Psoas muscle (tissue), 8 donors: ENCODE results near the gene KCNJ4. TPM values are rescaled to one million over a fixed set of nuclear protein-coding genes. Genes with fewer than 3 reads are reported as not detected.
A peak's percentile ranks its signal among the peaks of the same experiment; 100 is the strongest.

Source experiments
- ATAC-seq, 4 donors: fragments of 200-7000 bp; cut with Tn5 transposase; one replicate each; pipeline ENCODE4 v1.9.1; 2020; ENCODE audit warnings: moderate library complexity in 3 of 4, mild to moderate bottlenecking in 2 of 4
- DNase-seq, 2 donors: peaks; one replicate each; pipeline ENCODE4 v3.0.0-alpha.2; 2020
- H3K27ac ChIP-seq: fragments of 200-600 bp; one replicate; pipeline ENCODE4 v1.8.0; 2022
- H3K27me3 ChIP-seq, 3 donors: fragments of 200-600 bp in 1 of 3; one replicate each; pipeline versions ENCODE4 v1.6.1 to v1.8.0; 2013 to 2022; ENCODE audit warnings: low read length in 2 of 3, mild to moderate bottlenecking in 2 of 3, moderate library complexity in 1 of 3; ENCODE audit not compliant: insufficient read depth in 3 of 3
- H3K36me3 ChIP-seq, 2 donors: fragments of 200-600 bp in 1 of 2; one replicate each; pipeline versions ENCODE4 v1.6.1 to v1.8.0; 2013 to 2022; ENCODE audit warnings: low read depth in 1 of 2, mild to moderate bottlenecking in 1 of 2, moderate library complexity in 1 of 2; ENCODE audit not compliant: insufficient read depth in 1 of 2
- H3K4me1 ChIP-seq: fragments of 200-600 bp; one replicate; pipeline ENCODE4 v1.8.0; 2022
- H3K4me3 ChIP-seq: fragments of 200-600 bp; one replicate; pipeline ENCODE4 v1.8.0; 2022; ENCODE audit warnings: mild to moderate bottlenecking
- H3K9me3 ChIP-seq: fragments of 200-600 bp; one replicate; pipeline ENCODE4 v1.8.0; 2022
- CTCF ChIP-seq: fragments of 200-600 bp; IDR thresholded peaks from one replicate; pipeline ENCODE4 v1.8.0; 2022; ENCODE audit warnings: antibody characterized with exemption
- WGBS, 3 donors: extraction: QIAGEN DNeasy Blood & Tissue Kit; methylation state at CpG; one replicate each; pipeline versions ENCODE4 v1.1.6 to v1.1.7; 2013; 5-methylcytosine and 5-hydroxymethylcytosine counted together
- intact Hi-C, 2 donors: fragments of 100-400 bp; cut with DNase I; formaldehyde crosslinking; loops; one replicate each; pipeline versions ENCODE4 v1.11.0 to v1.14.2; 2022
- polyA plus RNA-seq, 3 donors: library from polyadenylated mRNA; stranded (reverse); fragments of 200-250 nt; gene quantifications; one replicate each; pipeline ENCODE4 v1.2.3, GENCODE V29; 2013
- total RNA-seq, 4 donors: library from RNA; stranded (reverse); fragmentation: NEBNext Ultra II Directional in 2 of 4; extraction: Animal tissue kit (Norgen Biotek cat#: 25700) in 2 of 4; gene quantifications; one replicate each; pipeline versions ENCODE4 v1.2.1 to v1.2.4, GENCODE V29; 2021 to 2023
- donor health status: healthy with polysubstance abuse.
- donor health status: DM: no; HTN: no; CAD: no; lungs with moderate emphysema.
- donor health status: Bipolar disorder and iron deficiency.
- donor health status: healthy.
- donor health status: DM: yes; HTN: yes; CAD: no.
- donor health status: DM: no; HTN: no; CAD: no.
- donor health status: DM: no; HTN: no; CAD: no.
- donor health status: DM: yes; HTN: yes; CAD: no.

KCNJ4 gene
- total and polyA plus RNA-seq, 7 donors = 0.01 TPM; not detected in 6

- WGBS, 3 donors = 62 to 67% (median 65%) methylated on average over 14 of the region's 14 CpGs
- H3K27ac ChIP-seq = no peak overlapping the region
- peaks cover 0 to 75% (median 10%) of the 10 kb centered on the region in 3 donors for H3K27me3 ChIP-seq
- no peaks in the 10 kb centered on the region for H3K36me3 ChIP-seq
- TF ChIP-seq CTCF = no peak
- H3K4me3 ChIP-seq = no peak overlapping the region
- DNase-seq = no peak
- H3K9me3 ChIP-seq = no peaks in the 10 kb centered on the region
- no peaks in the 10 kb centered on the region for H3K4me1 ChIP-seq
- intact Hi-C loops = no loop called here
- peak in 1 of 4 donors; percentile 12 for ATAC-seq
Observed at GRCh38 chr22:38448945-38449745, 5.9 kb downstream of the KCNJ4 start.

- Histone ChIP-seq H3K9me3 (no peaks in the 10 kb centered on the region), H3K27me3 (peaks cover 0 to 55% (median 3%) of the 10 kb centered on the region in 3 donors), H3K4me3 (no peak overlapping the region), H3K27ac (no peak overlapping the region), H3K4me1 (no peaks in the 10 kb centered on the region), H3K36me3 (no peaks in the 10 kb centered on the region)
- no peak for TF ChIP-seq CTCF
- 31 to 47% (median 34%) methylated on average over 9 of the region's 9 CpGs for WGBS, 3 donors
- ATAC-seq (no peak), DNase-seq (no peak)
- intact Hi-C loops = no loop called here
Observed at GRCh38 chr22:38446018-38446601, 8.9 kb downstream of the KCNJ4 start.

DNA sequence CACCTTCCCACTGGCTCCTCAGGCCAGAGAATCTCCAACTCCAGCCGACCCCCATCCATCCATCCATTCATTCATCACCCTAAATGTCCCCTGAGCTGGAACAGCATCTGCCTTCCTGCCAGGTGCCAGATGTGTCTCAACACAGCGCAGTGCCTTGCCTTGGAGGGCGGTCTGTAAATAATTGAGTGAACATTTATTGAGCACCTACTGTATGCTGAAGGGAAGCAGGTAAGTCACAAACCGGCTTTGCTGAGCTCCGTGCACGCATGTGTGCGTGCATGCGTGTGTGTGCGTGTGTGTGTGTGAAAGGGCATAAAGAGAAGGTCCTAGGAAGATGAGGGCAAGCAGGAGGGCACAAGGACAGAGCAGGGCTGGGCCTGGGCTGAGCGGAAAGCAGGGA, 10.2 kb downstream of the KCNJ4 start:
- DNase-seq = no peak
- WGBS, 3 donors = 80 to 90% (median 83%) methylated on average over 10 of the region's 10 CpGs
- Histone ChIP-seq H3K27me3 (peaks cover 0 to 53% (median 2%) of the 10 kb centered on the region in 3 donors), H3K36me3 (no peaks in the 10 kb centered on the region), H3K9me3 (no peaks in the 10 kb centered on the region), H3K27ac (no peak overlapping the region), H3K4me1 (no peaks in the 10 kb centered on the region), H3K4me3 (no peak overlapping the region)
- no peak for TF ChIP-seq CTCF
- intact Hi-C loops = no loop called here
- no peak for ATAC-seq

DNA sequence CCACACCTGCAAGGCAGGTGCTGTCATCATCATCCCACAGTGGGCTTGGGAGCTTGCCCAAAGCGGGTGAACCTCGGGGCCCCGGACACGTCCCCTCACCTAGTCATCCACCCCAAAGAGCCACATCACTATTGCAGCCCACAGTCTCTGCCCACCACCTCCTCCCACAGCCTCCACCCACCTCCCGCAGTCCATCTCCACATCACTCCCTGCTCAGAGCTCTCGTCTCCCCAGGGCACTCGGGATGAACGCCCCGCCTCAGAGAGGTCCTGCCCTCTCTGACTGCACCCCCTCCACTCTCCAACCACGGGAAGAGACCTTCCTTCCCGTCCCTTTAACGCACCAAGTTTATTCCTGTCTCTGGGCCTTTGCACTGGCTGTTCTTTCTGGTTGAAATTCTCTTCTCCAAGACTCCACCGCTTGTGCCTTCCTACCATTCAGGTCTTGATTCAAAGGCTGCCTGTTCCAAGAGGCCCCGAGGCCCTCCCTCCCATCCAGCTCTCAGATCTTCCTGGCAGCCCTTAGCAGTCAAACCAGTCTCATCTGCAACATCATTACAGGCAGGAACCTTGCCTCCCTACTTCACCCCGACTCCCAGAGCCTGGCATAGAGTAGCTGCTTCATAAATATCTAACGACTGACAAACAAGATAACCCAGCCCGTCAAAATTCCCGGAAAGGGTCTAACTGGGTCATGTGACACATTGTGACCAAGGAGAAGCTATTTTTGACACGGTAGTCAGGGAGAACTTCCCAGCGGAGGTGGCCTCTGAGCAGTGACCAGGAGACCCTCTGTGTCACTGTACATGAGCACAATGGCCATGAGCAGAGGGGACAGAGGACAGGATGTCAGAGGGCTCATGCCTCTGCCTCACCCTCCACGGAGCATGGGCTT, 11.1 kb downstream of the KCNJ4 start:
- no peak overlapping the region for H3K4me3 ChIP-seq
- no peaks in the 10 kb centered on the region for H3K36me3 ChIP-seq
- no peak for ATAC-seq
- intact Hi-C loops = no loop called here
- H3K27me3 ChIP-seq = peaks cover 0 to 48% (median 2%) of the 10 kb centered on the region in 3 donors
- no peaks in the 10 kb centered on the region for H3K9me3 ChIP-seq
- H3K27ac ChIP-seq = no peak overlapping the region
- no peak for DNase-seq
- H3K4me1 ChIP-seq = no peaks in the 10 kb centered on the region
- 56 to 62% (median 59%) methylated on average over 21 of the region's 21 CpGs for WGBS, 3 donors
- TF ChIP-seq CTCF = no peak
